ENCODE results near the gene CD4.

CD4 gene

GRCh38 chr12:6790496-6791150 lies 1.3 kb downstream of the CD4 start:
- peaks cover 22% of the 10 kb centered on the region for H3K4me1 ChIP-seq (ENCODE audit: control insufficient read depth, insufficient read depth, low read length, poor library complexity, severe bottlenecking)
- WGBS, 2 experiments (ENCODE audit: insufficient coverage in 2 of 2): 90 to 97% methylated on average over 5 to 10 of the region's 12 CpGs
- H3K9me3 ChIP-seq (ENCODE audit: control insufficient read depth, low read length): no peaks in the 10 kb centered on the region
- H3K4me3 ChIP-seq (ENCODE audit: extremely low read depth, insufficient read depth, low read length, poor library complexity, severe bottlenecking): no peak overlapping the region
- H3K36me3 ChIP-seq (ENCODE audit: control insufficient read depth, insufficient read depth, low read length): no peaks in the 10 kb centered on the region
- no peak overlapping the region for H3K27ac ChIP-seq (ENCODE audit: low read depth, low read length, severe bottlenecking)

GRCh38 chr12:6791931-6792520 lies 2.7 kb downstream of the CD4 start:
- no peaks in the 10 kb centered on the region for H3K36me3 ChIP-seq (ENCODE audit: control insufficient read depth, insufficient read depth, low read length)
- WGBS, 2 experiments (ENCODE audit: insufficient coverage in 2 of 2): 93 to 95% methylated on average over 7 to 8 of the region's 13 CpGs
- H3K27ac ChIP-seq (ENCODE audit: low read depth, low read length, severe bottlenecking): no peak overlapping the region
- H3K4me1 ChIP-seq (ENCODE audit: control insufficient read depth, insufficient read depth, low read length, poor library complexity, severe bottlenecking): peaks cover 18% of the 10 kb centered on the region
- H3K9me3 ChIP-seq (ENCODE audit: control insufficient read depth, low read length): no peaks in the 10 kb centered on the region
- no peak overlapping the region for H3K4me3 ChIP-seq (ENCODE audit: extremely low read depth, insufficient read depth, low read length, poor library complexity, severe bottlenecking)

- Histone ChIP-seq H3K9me3 (ENCODE audit: control insufficient read depth, low read length) (no peaks in the 10 kb centered on the region), H3K36me3 (ENCODE audit: control insufficient read depth, insufficient read depth, low read length) (no peaks in the 10 kb centered on the region), H3K4me3 (ENCODE audit: extremely low read depth, insufficient read depth, low read length, poor library complexity, severe bottlenecking) (no peak overlapping the region), H3K27ac (ENCODE audit: low read depth, low read length, severe bottlenecking) (peak overlapping the region; percentile 7), H3K4me1 (ENCODE audit: control insufficient read depth, insufficient read depth, low read length, poor library complexity, severe bottlenecking) (peaks cover 18% of the 10 kb centered on the region)
- WGBS, 2 experiments (ENCODE audit: insufficient coverage in 2 of 2): 62 to 69% methylated on average over 9 to 11 of the region's 12 CpGs
Observed at GRCh38 chr12:6792522-6793201, 3.3 kb downstream of the CD4 start.

GRCh38 chr12:6795088-6795487 lies 5.8 kb downstream of the CD4 start:
- peaks cover 8% of the 10 kb centered on the region for H3K4me1 ChIP-seq (ENCODE audit: control insufficient read depth, insufficient read depth, low read length, poor library complexity, severe bottlenecking)
- H3K36me3 ChIP-seq (ENCODE audit: control insufficient read depth, insufficient read depth, low read length): no peaks in the 10 kb centered on the region
- whole genome bisulfite sequencing, 2 experiments (ENCODE audit: insufficient coverage in 2 of 2): 75% methylated on average over 1 of the region's 2 CpGs; no CpG with 5 or more reads in 1 of the 2 experiments
- H3K9me3 ChIP-seq (ENCODE audit: control insufficient read depth, low read length): no peaks in the 10 kb centered on the region
- H3K4me3 ChIP-seq (ENCODE audit: extremely low read depth, insufficient read depth, low read length, poor library complexity, severe bottlenecking): no peak overlapping the region
- H3K27ac ChIP-seq (ENCODE audit: low read depth, low read length, severe bottlenecking): no peak overlapping the region

GRCh38 chr12:6796576-6796975 lies 7.2 kb downstream of the CD4 start:
- 83 to 93% methylated on average over 2 to 4 of the region's 4 CpGs for WGBS, 2 experiments (ENCODE audit: insufficient coverage in 2 of 2)

GRCh38 chr12:6799147-6799546 lies 9.8 kb downstream of the CD4 start:
- WGBS, 2 experiments (ENCODE audit: insufficient coverage in 2 of 2): 95% methylated on average over 4 of the region's 5 CpGs; no CpG with 5 or more reads in 1 of the 2 experiments
- no peak overlapping the region for H3K4me3 ChIP-seq (ENCODE audit: extremely low read depth, insufficient read depth, low read length, poor library complexity, severe bottlenecking)
- H3K4me1 ChIP-seq (ENCODE audit: control insufficient read depth, insufficient read depth, low read length, poor library complexity, severe bottlenecking): no peaks in the 10 kb centered on the region
- H3K9me3 ChIP-seq (ENCODE audit: control insufficient read depth, low read length): no peaks in the 10 kb centered on the region
- H3K27ac ChIP-seq (ENCODE audit: low read depth, low read length, severe bottlenecking): no peak overlapping the region
- no peaks in the 10 kb centered on the region for H3K36me3 ChIP-seq (ENCODE audit: control insufficient read depth, insufficient read depth, low read length)

More at GRCh38 chr12:6796576-6796975, 7.2 kb downstream of the CD4 start:
- H3K9me3 ChIP-seq (ENCODE audit: control insufficient read depth, low read length): no peaks in the 10 kb centered on the region
- no peak overlapping the region for H3K27ac ChIP-seq (ENCODE audit: low read depth, low read length, severe bottlenecking)
- H3K4me3 ChIP-seq (ENCODE audit: extremely low read depth, insufficient read depth, low read length, poor library complexity, severe bottlenecking): no peak overlapping the region
- peaks cover 8% of the 10 kb centered on the region for H3K4me1 ChIP-seq (ENCODE audit: control insufficient read depth, insufficient read depth, low read length, poor library complexity, severe bottlenecking)
- no peaks in the 10 kb centered on the region for H3K36me3 ChIP-seq (ENCODE audit: control insufficient read depth, insufficient read depth, low read length)

GRCh38 chr12:6807170-6807569 lies 17.8 kb downstream of the CD4 start:
- Histone ChIP-seq H3K9me3 (ENCODE audit: control insufficient read depth, low read length) (no peaks in the 10 kb centered on the region), H3K4me3 (ENCODE audit: extremely low read depth, insufficient read depth, low read length, poor library complexity, severe bottlenecking) (no peak overlapping the region), H3K27ac (ENCODE audit: low read depth, low read length, severe bottlenecking) (no peak overlapping the region), H3K36me3 (ENCODE audit: control insufficient read depth, insufficient read depth, low read length) (no peaks in the 10 kb centered on the region), H3K4me1 (ENCODE audit: control insufficient read depth, insufficient read depth, low read length, poor library complexity, severe bottlenecking) (peaks cover 3% of the 10 kb centered on the region)
- WGBS, 2 experiments (ENCODE audit: insufficient coverage in 2 of 2): no CpG with 5 or more reads among the region's 1 CpG

- Histone ChIP-seq H3K36me3 (ENCODE audit: control insufficient read depth, insufficient read depth, low read length) (no peaks in the 10 kb centered on the region), H3K4me3 (ENCODE audit: extremely low read depth, insufficient read depth, low read length, poor library complexity, severe bottlenecking) (no peak overlapping the region), H3K4me1 (ENCODE audit: control insufficient read depth, insufficient read depth, low read length, poor library complexity, severe bottlenecking) (peaks cover 3% of the 10 kb centered on the region), H3K9me3 (ENCODE audit: control insufficient read depth, low read length) (no peaks in the 10 kb centered on the region), H3K27ac (ENCODE audit: low read depth, low read length, severe bottlenecking) (no peak overlapping the region)
- 70 to 76% methylated on average over 8 of the region's 10 CpGs for WGBS, 2 experiments (ENCODE audit: insufficient coverage in 2 of 2)
Observed at GRCh38 chr12:6809056-6809455, 19.7 kb downstream of the CD4 start.

GRCh38 chr12:6810758-6811157 lies 21.4 kb downstream of the CD4 start:
- Histone ChIP-seq H3K4me3 (ENCODE audit: extremely low read depth, insufficient read depth, low read length, poor library complexity, severe bottlenecking) (no peak overlapping the region), H3K36me3 (ENCODE audit: control insufficient read depth, insufficient read depth, low read length) (no peaks in the 10 kb centered on the region), H3K4me1 (ENCODE audit: control insufficient read depth, insufficient read depth, low read length, poor library complexity, severe bottlenecking) (peaks cover 3% of the 10 kb centered on the region), H3K27ac (ENCODE audit: low read depth, low read length, severe bottlenecking) (peak overlapping the region; percentile 16), H3K9me3 (ENCODE audit: control insufficient read depth, low read length) (no peaks in the 10 kb centered on the region)
- WGBS, 2 experiments (ENCODE audit: insufficient coverage in 2 of 2): 57 to 86% methylated on average over 1 of the region's 1 CpG

- no peak overlapping the region for H3K27ac ChIP-seq (ENCODE audit: low read depth, low read length, severe bottlenecking)
- no peak overlapping the region for H3K4me3 ChIP-seq (ENCODE audit: extremely low read depth, insufficient read depth, low read length, poor library complexity, severe bottlenecking)
- H3K36me3 ChIP-seq (ENCODE audit: control insufficient read depth, insufficient read depth, low read length): no peaks in the 10 kb centered on the region
- H3K4me1 ChIP-seq (ENCODE audit: control insufficient read depth, insufficient read depth, low read length, poor library complexity, severe bottlenecking): peaks cover 7% of the 10 kb centered on the region
- WGBS, 2 experiments (ENCODE audit: insufficient coverage in 2 of 2): no CpG with 5 or more reads among the region's 4 CpGs
- no peaks in the 10 kb centered on the region for H3K9me3 ChIP-seq (ENCODE audit: control insufficient read depth, low read length)
Observed at GRCh38 chr12:6813363-6813762, 24.0 kb downstream of the CD4 start.

GRCh38 chr12:6816598-6816997 lies 27.3 kb downstream of the CD4 start:
- Histone ChIP-seq H3K36me3 (ENCODE audit: control insufficient read depth, insufficient read depth, low read length) (no peaks in the 10 kb centered on the region), H3K4me3 (ENCODE audit: extremely low read depth, insufficient read depth, low read length, poor library complexity, severe bottlenecking) (no peak overlapping the region), H3K4me1 (ENCODE audit: control insufficient read depth, insufficient read depth, low read length, poor library complexity, severe bottlenecking) (peaks cover 29% of the 10 kb centered on the region), H3K9me3 (ENCODE audit: control insufficient read depth, low read length) (no peaks in the 10 kb centered on the region), H3K27ac (ENCODE audit: low read depth, low read length, severe bottlenecking) (no peak overlapping the region)
- 64 to 100% methylated on average over 2 of the region's 3 CpGs for WGBS, 2 experiments (ENCODE audit: insufficient coverage in 2 of 2)

Data from mesodermal cell (in vitro differentiated cells).